H1 (cell line): Measurements from ENCODE around the gene KCNMA1. TPM values are rescaled to one million over a fixed set of nuclear protein-coding genes. Genes with fewer than 3 reads are reported as not detected.

Source experiments
- CTCF ChIA-PET: fragments of 300-600 bp; sonication (Branson Sonifier 250); formaldehyde crosslinking; loops from one replicate; lab custom pipeline; 2021; ENCODE audit not compliant: partially characterized antibody; lab: Charles Lee
- POLR2A ChIA-PET: fragments of 300-600 bp; sonication (Branson Sonifier 250); formaldehyde crosslinking; loops from one replicate; lab custom pipeline; 2021; ENCODE audit warnings: inconsistent platforms; ENCODE audit not compliant: partially characterized antibody; lab: Charles Lee
- DNase-seq, 2 experiments: peaks; one replicate each; pipeline versions ENCODE4 v3.0.0 to v3.0.0-alpha.2; 2010 to 2022; ENCODE audit warnings: low spot score in 2 of 2, low read depth in 1 of 2, mixed read lengths in 1 of 2
- FAIRE-seq: peaks from 2 replicates; lab custom pipeline; 2011; peaks lifted over from hg19 to GRCh38; lab: Jason Lieb, UNC
- H2AFZ ChIP-seq: 2 replicates; pipeline ENCODE4 v1.8.1; 2012; ENCODE audit warnings: low read length, inconsistent platforms
- H2AK5ac ChIP-seq: 2 replicates; pipeline ENCODE4 v1.6.1; 2013; ENCODE audit warnings: low read depth, low read length
- H2BK120ac ChIP-seq: replicated peaks from 2 replicates; pipeline ENCODE3; 2013; ENCODE audit warnings: low read depth, low read length, inconsistent platforms
- H2BK12ac ChIP-seq: 2 replicates; pipeline ENCODE4 v1.6.1; 2013; ENCODE audit warnings: low read depth, low read length
- H2BK15ac ChIP-seq: 2 replicates; pipeline ENCODE4 v1.6.1; 2013; ENCODE audit warnings: low read length
- H2BK20ac ChIP-seq: 2 replicates; pipeline ENCODE4 v1.6.1; 2013; ENCODE audit warnings: low read length
- H2BK5ac ChIP-seq: 2 replicates; pipeline ENCODE4 v1.6.1; 2013; ENCODE audit warnings: low read depth, low read length
- H3K14ac ChIP-seq: 2 replicates; pipeline ENCODE4 v1.6.1; 2013; ENCODE audit warnings: inconsistent platforms; ENCODE audit not compliant: insufficient read length
- H3K18ac ChIP-seq: 2 replicates; pipeline ENCODE4 v1.6.1; 2013; ENCODE audit warnings: low read length; ENCODE audit errors: extremely low read depth
- H3K23ac ChIP-seq: 2 replicates; pipeline ENCODE4 v1.6.1; 2013; ENCODE audit warnings: inconsistent platforms; ENCODE audit not compliant: insufficient read length
- H3K23me2 ChIP-seq: 2 replicates; pipeline ENCODE4 v1.6.1; 2013; ENCODE audit warnings: low read depth, low read length
- H3K27ac ChIP-seq: 2 replicates; pipeline ENCODE4 v1.6.1; 2011; ENCODE audit warnings: low read depth, low read length, inconsistent platforms
- H3K27me3 ChIP-seq, 4 experiments: replicated peaks in 1 of 4; 1 replicate in 1 of 4; 2 replicates in 3 of 4; pipeline versions ENCODE4 v1.6.1 to v1.8.1; 2011 to 2013; ENCODE audit warnings: low read length in 3 of 4, mild to moderate bottlenecking in 3 of 4, inconsistent platforms in 2 of 4, mixed read lengths in 2 of 4, moderate library complexity in 1 of 4; ENCODE audit not compliant: control insufficient read depth in 3 of 4, insufficient read depth in 3 of 4; ENCODE audit errors: extremely low read depth in 1 of 4
- H3K36me3 ChIP-seq, 4 experiments: 2 replicates each; pipeline versions ENCODE4 v1.6.1 to v1.8.1; 2011 to 2013; ENCODE audit warnings: mild to moderate bottlenecking in 4 of 4, low read length in 3 of 4, moderate library complexity in 2 of 4, control low read depth in 1 of 4, inconsistent platforms in 1 of 4; ENCODE audit not compliant: insufficient read depth in 4 of 4, control insufficient read depth in 2 of 4
- H3K4ac ChIP-seq: replicated peaks from 2 replicates; pipeline ENCODE3; 2013; ENCODE audit warnings: low read length, low read depth, mixed read lengths, inconsistent platforms; ENCODE audit not compliant: insufficient read length
- H3K4me1 ChIP-seq, 4 experiments: replicated peaks in 1 of 4; 1 replicate in 1 of 4; 2 replicates in 3 of 4; pipeline versions ENCODE4 v1.6.1 to v1.8.1; 2011 to 2013; ENCODE audit warnings: low read length in 3 of 4, inconsistent platforms in 2 of 4, mixed read lengths in 1 of 4; ENCODE audit not compliant: insufficient read depth in 4 of 4, control insufficient read depth in 3 of 4
- H3K4me2 ChIP-seq, 2 experiments: 2 replicates each; pipeline versions ENCODE4 v1.6.1 to v1.8.1; 2011 to 2013; ENCODE audit warnings: low read depth in 2 of 2, low read length in 2 of 2, control low read depth in 1 of 2, inconsistent platforms in 1 of 2, mild to moderate bottlenecking in 1 of 2; ENCODE audit not compliant: insufficient read depth in 1 of 2
- H3K4me3 ChIP-seq, 4 experiments: fragments of 200-600, 300-600 bp in 1 of 4; sonication (generic), shearing (Covaris generic), sonication (Bioruptor Twin) in 1 of 4; 2 replicates each; pipeline versions ENCODE4 v1.5.1 to v1.8.1; 2011 to 2016; ENCODE audit warnings: low read length in 4 of 4, low read depth in 3 of 4, control low read depth in 2 of 4, inconsistent platforms in 2 of 4, mild to moderate bottlenecking in 2 of 4, mixed read lengths in 1 of 4, moderate library complexity in 1 of 4; ENCODE audit not compliant: insufficient read depth in 2 of 4; ENCODE audit errors: extremely low read depth in 1 of 4
- H3K56ac ChIP-seq: replicated peaks from 2 replicates; pipeline ENCODE3; 2013; ENCODE audit warnings: low read depth, mild to moderate bottlenecking, mixed read lengths, low read length, inconsistent platforms; ENCODE audit not compliant: insufficient read length
- H3K79me1 ChIP-seq: 2 replicates; pipeline ENCODE4 v1.6.1; 2013; ENCODE audit warnings: low read depth, low read length, control low read depth
- H3K79me2 ChIP-seq, 2 experiments: 2 replicates each; pipeline versions ENCODE4 v1.6.1 to v1.8.1; 2012 to 2013; ENCODE audit warnings: low read length in 2 of 2, mild to moderate bottlenecking in 2 of 2, inconsistent platforms in 1 of 2; ENCODE audit not compliant: insufficient read depth in 2 of 2, control insufficient read depth in 1 of 2
- H3K9ac ChIP-seq, 4 experiments: replicated peaks in 1 of 4; 1 replicate in 1 of 4; 2 replicates in 3 of 4; pipeline versions ENCODE4 v1.6.1 to v1.8.1; 2011 to 2013; ENCODE audit warnings: low read depth in 3 of 4, low read length in 3 of 4, control low read depth in 2 of 4, mild to moderate bottlenecking in 2 of 4, moderate library complexity in 2 of 4, inconsistent platforms in 1 of 4; ENCODE audit errors: extremely low read depth in 1 of 4
- H3K9me3 ChIP-seq, 2 experiments: 2 replicates each; pipeline versions ENCODE4 v1.6.1 to v1.8.1; 2012 to 2013; ENCODE audit warnings: mild to moderate bottlenecking in 2 of 2, moderate library complexity in 2 of 2, control low read depth in 1 of 2, inconsistent platforms in 1 of 2, low read depth in 1 of 2, low read length in 1 of 2, mixed read lengths in 1 of 2; ENCODE audit not compliant: insufficient read depth in 2 of 2
- H4K20me1 ChIP-seq, 2 experiments: replicated peaks in 1 of 2; 2 replicates each; pipeline versions ENCODE3 to v1.8.1; 2011 to 2013; ENCODE audit warnings: inconsistent platforms in 2 of 2, low read length in 2 of 2, mild to moderate bottlenecking in 1 of 2; ENCODE audit not compliant: insufficient read depth in 2 of 2, control insufficient read depth in 1 of 2
- H4K5ac ChIP-seq: 2 replicates; pipeline ENCODE4 v1.6.1; 2013; ENCODE audit warnings: low read length, low read depth, mixed read lengths, inconsistent platforms; ENCODE audit not compliant: insufficient read length
- H4K8ac ChIP-seq: 2 replicates; pipeline ENCODE4 v1.8.0; 2013; ENCODE audit warnings: mild to moderate bottlenecking, moderate library complexity, low read length, inconsistent platforms; ENCODE audit not compliant: insufficient read depth; ENCODE audit errors: extremely low read depth
- H4K91ac ChIP-seq: replicated peaks from 2 replicates; pipeline ENCODE3; 2013; ENCODE audit warnings: low read length, mixed read lengths, inconsistent platforms; ENCODE audit not compliant: insufficient read length
- ATF2 ChIP-seq: IDR thresholded peaks from 2 replicates; pipeline ENCODE4 v1.6.1; 2012; ENCODE audit warnings: low read length, inconsistent platforms
- ATF3 ChIP-seq: IDR thresholded peaks from 2 replicates; pipeline ENCODE4 v1.6.1; 2011; ENCODE audit warnings: low read depth, mild to moderate bottlenecking, low read length; ENCODE audit not compliant: insufficient read depth
- CEBPB ChIP-seq: IDR thresholded peaks from 2 replicates; pipeline ENCODE4 v1.6.1; 2012; ENCODE audit warnings: low read depth, low read length
- CHD2 ChIP-seq: IDR thresholded peaks from 2 replicates; pipeline ENCODE4 v1.6.1; 2012; ENCODE audit warnings: low read length, improper control_type of control experiment
- CREB1 ChIP-seq: IDR thresholded peaks from 2 replicates; pipeline ENCODE4 v1.6.1; 2012; ENCODE audit warnings: inconsistent platforms
- CTBP2 ChIP-seq: IDR thresholded peaks from 2 replicates; pipeline ENCODE4 v1.7.0; 2011; ENCODE audit warnings: borderline replicate concordance, mild to moderate bottlenecking, moderate library complexity, mixed read lengths, low read length; ENCODE audit not compliant: insufficient read depth, insufficient read length
- GTF2F1 ChIP-seq: IDR thresholded peaks from 2 replicates; pipeline ENCODE4 v1.6.1; 2012; ENCODE audit warnings: low read depth, low read length, improper control_type of control experiment, borderline replicate concordance
- JUN ChIP-seq: IDR thresholded peaks from 2 replicates; pipeline ENCODE4 v1.6.1; 2011; ENCODE audit warnings: low read depth, mild to moderate bottlenecking, improper control_type of control experiment, low read length
- JUND ChIP-seq: IDR thresholded peaks from 2 replicates; pipeline ENCODE4 v1.6.1; 2011; ENCODE audit warnings: mild to moderate bottlenecking, improper control_type of control experiment, low read length
- MAX ChIP-seq: IDR thresholded peaks from 2 replicates; pipeline ENCODE4 v1.6.1; 2012; ENCODE audit warnings: inconsistent platforms
- RFX5 ChIP-seq: IDR thresholded peaks from 2 replicates; pipeline ENCODE4 v1.6.1; 2011; ENCODE audit warnings: low read depth, low read length, improper control_type of control experiment, borderline replicate concordance
- RXRA ChIP-seq: IDR thresholded peaks from 2 replicates; pipeline ENCODE4 v1.6.1; 2011; ENCODE audit warnings: low read depth, mild to moderate bottlenecking, low read length, moderate library complexity; ENCODE audit not compliant: insufficient read depth
- SP1 ChIP-seq: IDR thresholded peaks from 2 replicates; pipeline ENCODE4 v1.6.1; 2011; ENCODE audit warnings: low read depth, low read length
- WGBS, 2 experiments: shearing (Covaris generic) in 1 of 2; methylation state at CpG; one replicate each; pipeline versions ENCODE4 v1.1.6 to v1.1.7; 2013 to 2015; ENCODE audit warnings: low lambda C conversion rate in 2 of 2, mixed read lengths in 2 of 2, inconsistent platforms in 1 of 2, low coverage in 1 of 2, missing lambda C conversion rate in 1 of 2; ENCODE audit not compliant: insufficient replicate concordance in 2 of 2, insufficient coverage in 1 of 2, insufficient read length in 1 of 2; ENCODE audit errors: extremely low coverage in 1 of 2, missing lambda C conversion rate in 1 of 2; 5-methylcytosine and 5-hydroxymethylcytosine counted together
- polyA plus RNA-seq, 7 experiments: library from polyadenylated mRNA; depleted of rRNA in 3 of 7; stranded (reverse) in 5 of 7; unstranded in 2 of 7; fragments of >200 nt in 5 of 7; fragments of 200-250 nt in 2 of 7; gene quantifications; 1 replicate in 5 of 7; 2 replicates in 1 of 7; 4 replicates in 1 of 7; pipeline versions ENCODE4 v1.2.1 to v1.2.3, GENCODE V29; 2011 to 2013; ENCODE audit warnings: missing spikeins in 2 of 7, mixed read lengths in 2 of 7
- total RNA-seq: library from RNA; stranded (reverse); fragmentation: NEBNext Ultra II Directional; extraction: Animal tissue kit (Norgen Biotek cat#: 25700); gene quantifications from 2 replicates; pipeline ENCODE4 v1.2.1, GENCODE V29; 2021

The KCNMA1 gene
- total and polyA plus RNA-seq, 2 of the 8 experiments (the other 6 are each of a cell fraction or from before 2014, with no cell fraction given): 10.2 to 11.1 TPM

GRCh38 chr10:77261146-77261545 lies 376.5 kb downstream of the KCNMA1 start:
- Histone ChIP-seq H3K27ac (no peak overlapping the region), H2BK20ac (no peak overlapping the region), H3K23me2 (no peaks in the 10 kb centered on the region), H3K4me1 (no peaks in the 10 kb centered on the region), H2AFZ (no peak overlapping the region), H4K8ac (no peak overlapping the region), H3K9me3 (0 out of 4 replicates have a peak, but pooled peaks cover 0 to 2% of the 10 kb centered on the region in 2 experiments), H2BK12ac (no peak overlapping the region), H2BK120ac (no peak overlapping the region), H3K27me3 (no peaks in the 10 kb centered on the region), H3K18ac (no peak overlapping the region), H4K91ac (no peak overlapping the region), H2BK5ac (no peak overlapping the region), H3K4me3 (no peak overlapping the region), H3K36me3 (no peaks in the 10 kb centered on the region), H2BK15ac (no peak overlapping the region), H3K23ac (no peak overlapping the region), H3K56ac (no peak overlapping the region), H3K4ac (no peak overlapping the region), H4K20me1 (no peaks in the 10 kb centered on the region), H3K14ac (no peak overlapping the region), H2AK5ac (no peak overlapping the region), H3K4me2 (no peak overlapping the region), H3K79me2 (no peaks in the 10 kb centered on the region), H3K79me1 (peaks cover 2% of the 10 kb centered on the region; the same call in 1 of the 2 replicates), H4K5ac (no peak overlapping the region), H3K9ac (no peak overlapping the region)
- CTCF ChIA-PET: no interaction called here
- DNase-seq (no peak), FAIRE-seq (no peak)
- 85% methylated on average over 3 of the region's 3 CpGs; no CpG with 5 or more reads in 1 of the 2 experiments for WGBS, 2 experiments
- POLR2A ChIA-PET: no interaction called here
- TF ChIP-seq CTBP2: no peak
- TF ChIP-seq JUND: no peak
- no peak for TF ChIP-seq CHD2
- TF ChIP-seq RXRA: no peak
- TF ChIP-seq SP1: no peak
- no peak for TF ChIP-seq RFX5
- TF ChIP-seq ATF3: no peak
- no peak for TF ChIP-seq MAX
- no peak for TF ChIP-seq CREB1
- no peak for TF ChIP-seq ATF2
- no peak for TF ChIP-seq GTF2F1
- no peak for TF ChIP-seq CEBPB
- TF ChIP-seq JUN: no peak
